ENCODE measurements around the gene E2F4.

Gene E2F4

GRCh38 chr16:67241008-67241900, 49.3 kb downstream of the E2F4 start:
- in situ Hi-C loops (cut with MboI; ENCODE audit: low pct_unique_long_range_greater_than_20kb, low sequenced_read_pairs, unreplicated experiment): no loop called here

GRCh38 chr16:67242138-67242730, 50.3 kb downstream of the E2F4 start:
- DNase-seq (ENCODE audit: low spot score): no peak
- no peak for TF ChIP-seq CTCF (IDR thresholded peaks at IDR 0.05; ENCODE audit: extremely low read depth, insufficient read depth, missing control alignments)
- in situ Hi-C loops (cut with MboI; ENCODE audit: low pct_unique_long_range_greater_than_20kb, low sequenced_read_pairs, unreplicated experiment): no loop called here

More at GRCh38 chr16:67241008-67241900, 49.3 kb downstream of the E2F4 start:
- DNase-seq (ENCODE audit: low spot score): no peak
- no peak for TF ChIP-seq CTCF (IDR thresholded peaks at IDR 0.05; ENCODE audit: extremely low read depth, insufficient read depth, missing control alignments)

GRCh38 chr16:67243481-67243880, 51.5 kb downstream of the E2F4 start:
- in situ Hi-C loops (cut with MboI; ENCODE audit: low pct_unique_long_range_greater_than_20kb, low sequenced_read_pairs, unreplicated experiment): no loop called here
- no peak for DNase-seq (ENCODE audit: low spot score)

GRCh38 chr16:67244387-67245185, 52.6 kb downstream of the E2F4 start:
- no peak for TF ChIP-seq CTCF (IDR thresholded peaks at IDR 0.05; ENCODE audit: extremely low read depth, insufficient read depth, missing control alignments)
- peak; percentile 90 for DNase-seq (ENCODE audit: low spot score)
- in situ Hi-C loops (cut with MboI; ENCODE audit: low pct_unique_long_range_greater_than_20kb, low sequenced_read_pairs, unreplicated experiment): no loop called here

More at GRCh38 chr16:67243481-67243880, 51.5 kb downstream of the E2F4 start:
- no peak for TF ChIP-seq CTCF (IDR thresholded peaks at IDR 0.05; ENCODE audit: extremely low read depth, insufficient read depth, missing control alignments)

- in situ Hi-C loops (cut with MboI; ENCODE audit: low pct_unique_long_range_greater_than_20kb, low sequenced_read_pairs, unreplicated experiment): no loop called here
- TF ChIP-seq CTCF (IDR thresholded peaks at IDR 0.05; ENCODE audit: extremely low read depth, insufficient read depth, missing control alignments): no peak
- DNase-seq (ENCODE audit: low spot score): no peak
Observed at GRCh38 chr16:67245186-67245585, 53.2 kb downstream of the E2F4 start.

- no peak for TF ChIP-seq CTCF (IDR thresholded peaks at IDR 0.05; ENCODE audit: extremely low read depth, insufficient read depth, missing control alignments)
- in situ Hi-C loops (cut with MboI; ENCODE audit: low pct_unique_long_range_greater_than_20kb, low sequenced_read_pairs, unreplicated experiment): no loop called here
- peak; percentile 55 for DNase-seq (ENCODE audit: low spot score)
Observed at GRCh38 chr16:67245674-67246080, 53.7 kb downstream of the E2F4 start.

Measured in GM13977 (cell line).